ENCODE data around the gene KCNK17.
A peak's percentile ranks its signal among the peaks of the same experiment; 100 is the strongest.

The KCNK17 gene

GRCh38 chr6:39313526-39314272, 520 bp downstream of the KCNK17 start:
- no peak for DNase-seq (ENCODE audit: low read depth in 2 of 2)
- TF ChIP-seq CTCF (IDR thresholded peaks at IDR 0.05; ENCODE audit: low read depth, low read length): no peak
- H3K4me3 ChIP-seq (replicated peaks in 1 of 2; ENCODE audit: low read depth in 2 of 2, low read length in 2 of 2): no peak overlapping the region

GRCh38 chr6:39312912-39313525, 1.2 kb downstream of the KCNK17 start:
- DNase-seq (ENCODE audit: low read depth in 2 of 2): no peak
- no peak overlapping the region for H3K4me3 ChIP-seq (replicated peaks in 1 of 2; ENCODE audit: low read depth in 2 of 2, low read length in 2 of 2)
- TF ChIP-seq CTCF (IDR thresholded peaks at IDR 0.05; ENCODE audit: low read depth, low read length): no peak

- H3K4me3 ChIP-seq (replicated peaks in 1 of 2; ENCODE audit: low read depth in 2 of 2, low read length in 2 of 2): no peak overlapping the region
- TF ChIP-seq CTCF (IDR thresholded peaks at IDR 0.05; ENCODE audit: low read depth, low read length): no peak
- no peak for DNase-seq (ENCODE audit: low read depth in 2 of 2)
Measured at GRCh38 chr6:39310542-39310941, 3.7 kb downstream of the KCNK17 start.

- peak; percentile 86 for TF ChIP-seq CTCF (IDR thresholded peaks at IDR 0.05; ENCODE audit: low read depth, low read length)
- DNase-seq (ENCODE audit: low read depth in 2 of 2): peak; percentile 73 to 75
- no peak overlapping the region for H3K4me3 ChIP-seq (replicated peaks in 1 of 2; ENCODE audit: low read depth in 2 of 2, low read length in 2 of 2)
Measured at GRCh38 chr6:39309942-39310531, 4.2 kb downstream of the KCNK17 start.

- no peak for DNase-seq (ENCODE audit: low read depth in 2 of 2)
- no peak overlapping the region for H3K4me3 ChIP-seq (replicated peaks in 1 of 2; ENCODE audit: low read depth in 2 of 2, low read length in 2 of 2)
- TF ChIP-seq CTCF (IDR thresholded peaks at IDR 0.05; ENCODE audit: low read depth, low read length): no peak
Measured at GRCh38 chr6:39307462-39307861, 6.8 kb downstream of the KCNK17 start.

- no peak for DNase-seq (ENCODE audit: low read depth in 2 of 2)
- H3K4me3 ChIP-seq (replicated peaks in 1 of 2; ENCODE audit: low read depth in 2 of 2, low read length in 2 of 2): no peak overlapping the region
- TF ChIP-seq CTCF (IDR thresholded peaks at IDR 0.05; ENCODE audit: low read depth, low read length): no peak
Measured at GRCh38 chr6:39304951-39305350, 9.3 kb downstream of the KCNK17 start.

All from cardiac fibroblast (primary cell).